Keratinocyte (primary cell): ENCODE data around the gene ABHD4. TPM values are rescaled to one million over a fixed set of nuclear protein-coding genes. Genes with fewer than 3 reads are reported as not detected.

ENCODE experiments used
- DNase-seq: peaks from one replicate; pipeline ENCODE4 v3.0.0-alpha.2; 2011; ENCODE audit warnings: low read depth, missing footprints, low spot score
- FAIRE-seq: peaks from 2 replicates; lab custom pipeline; 2011; peaks lifted over from hg19 to GRCh38; lab: Jason Lieb, UNC
- H2AFZ ChIP-seq: 2 replicates; pipeline ENCODE4 v1.6.0; 2012; ENCODE audit warnings: low read length, control low read depth, inconsistent platforms; ENCODE audit not compliant: control insufficient read depth
- H3K27ac ChIP-seq: 2 replicates; pipeline ENCODE4 v1.5.1; 2011; ENCODE audit warnings: low read length; ENCODE audit not compliant: control insufficient read depth, insufficient read depth
- H3K27me3 ChIP-seq: 3 replicates; pipeline ENCODE4 v1.6.0; 2011; ENCODE audit warnings: low read length; ENCODE audit not compliant: control insufficient read depth, insufficient read depth; ENCODE audit errors: extremely low read depth
- H3K36me3 ChIP-seq, 2 experiments: 2 replicates in 1 of 2; 3 replicates in 1 of 2; pipeline ENCODE4 v1.5.1; 2011; ENCODE audit warnings: low read length in 2 of 2, mild to moderate bottlenecking in 1 of 2; ENCODE audit not compliant: control insufficient read depth in 2 of 2, insufficient read depth in 2 of 2; ENCODE audit errors: extremely low read depth in 1 of 2
- H3K4me1 ChIP-seq: 3 replicates; pipeline ENCODE4 v1.5.1; 2011; ENCODE audit warnings: low read length; ENCODE audit not compliant: control insufficient read depth, insufficient read depth; ENCODE audit errors: extremely low read depth
- H3K4me2 ChIP-seq: 3 replicates; pipeline ENCODE4 v1.6.0; 2011; ENCODE audit warnings: low read depth, low read length; ENCODE audit not compliant: control insufficient read depth, insufficient read depth; ENCODE audit errors: extremely low read depth
- H3K4me3 ChIP-seq, 3 experiments: fragments of 200-600 bp in 1 of 3; sonication (generic) in 1 of 3; 2 replicates in 2 of 3; 3 replicates in 1 of 3; pipeline ENCODE4 v1.5.1; 2011 to 2016; ENCODE audit warnings: low read length in 3 of 3, mild to moderate bottlenecking in 3 of 3, control low read depth in 2 of 3, inconsistent platforms in 1 of 3, low read depth in 1 of 3, mixed read lengths in 1 of 3, mixed run types in 1 of 3, moderate library complexity in 1 of 3; ENCODE audit not compliant: control insufficient read depth in 2 of 3, insufficient read depth in 2 of 3; ENCODE audit errors: extremely low read depth in 1 of 3
- H3K79me2 ChIP-seq: 2 replicates; pipeline ENCODE4 v1.6.0; 2012; ENCODE audit warnings: low read length; ENCODE audit not compliant: control insufficient read depth, insufficient read depth
- H3K9ac ChIP-seq: 3 replicates; pipeline ENCODE4 v1.6.0; 2011; ENCODE audit warnings: low read length; ENCODE audit not compliant: control insufficient read depth, insufficient read depth; ENCODE audit errors: extremely low read depth
- H3K9me1 ChIP-seq: 3 replicates; pipeline ENCODE4 v1.6.0; 2011; ENCODE audit warnings: low read length; ENCODE audit not compliant: control insufficient read depth, insufficient read depth; ENCODE audit errors: extremely low read depth
- H3K9me3 ChIP-seq: 2 replicates; pipeline ENCODE4 v1.5.1; 2012; ENCODE audit warnings: low read depth, low read length; ENCODE audit not compliant: control insufficient read depth
- H4K20me1 ChIP-seq: 3 replicates; pipeline ENCODE4 v1.6.0; 2011; ENCODE audit warnings: low read length; ENCODE audit not compliant: control insufficient read depth, insufficient read depth; ENCODE audit errors: extremely low read depth
- CTCF ChIP-seq, 3 experiments: IDR thresholded peaks in 1 of 3; conservative IDR thresholded peaks in 1 of 3; optimal IDR thresholded peaks in 1 of 3; 2 replicates in 2 of 3; 3 replicates in 1 of 3; pipeline versions ENCODE3 to v1.5.1; 2011; ENCODE audit warnings: low read length in 3 of 3, mild to moderate bottlenecking in 3 of 3, moderate library complexity in 2 of 3, control low read depth in 1 of 3, inconsistent platforms in 1 of 3; ENCODE audit not compliant: insufficient read depth in 2 of 3; ENCODE audit errors: extremely low read depth in 1 of 3
- EZH2 ChIP-seq: IDR thresholded peaks from one replicate; pipeline ENCODE4 v1.6.1; 2012; ENCODE audit warnings: inconsistent platforms, mild to moderate bottlenecking, low read length, moderate library complexity
- dilution Hi-C: fragments of 300-500 bp; cut with MboI; formaldehyde crosslinking; loops from one replicate; pipeline ENCODE4 v1.7.0; 2020; ENCODE audit warnings: low sequenced_read_pairs; ENCODE audit not compliant: extremely low pct_ligation_motif_present
- polyA plus RNA-seq, 5 experiments: library from polyadenylated mRNA; depleted of rRNA in 3 of 5; stranded (reverse) in 3 of 5; stranded (forward) in 1 of 5; unstranded in 1 of 5; fragments of >200 nt; gene quantifications; 1 replicate in 1 of 5; 2 replicates in 3 of 5; 3 replicates in 1 of 5; pipeline versions ENCODE4 v1.2.1 to v1.2.3, GENCODE V29; 2011 to 2012; ENCODE audit warnings: missing spikeins in 2 of 5, low read depth in 1 of 5, low replicate concordance in 1 of 5

Gene ABHD4
- polyA plus RNA-seq, 1 donor (not counting 4 experiments of a cell fraction or from before 2014, with no cell fraction given): 17.7 TPM

- no peak for TF ChIP-seq EZH2
- TF ChIP-seq CTCF (optimal IDR thresholded peaks at IDR 0.05 in 1 of 3, IDR thresholded peaks at IDR 0.05 in 1 of 3, conservative IDR thresholded peaks at IDR 0.05 in 1 of 3; ENCODE audit: extremely low read depth in 1 of 3, insufficient read depth in 2 of 3, low read length in 3 of 3): no peak
- H3K4me2 ChIP-seq: no peak overlapping the region
- H3K9me1 ChIP-seq: no peaks in the 10 kb centered on the region
- no peaks in the 10 kb centered on the region for H3K27me3 ChIP-seq
- H3K9me3 ChIP-seq: no peaks in the 10 kb centered on the region
- no peak for FAIRE-seq
- DNase-seq: no peak
- dilution Hi-C loops: no loop called here
- H2AFZ ChIP-seq: no peak overlapping the region
- no peak overlapping the region for H3K27ac ChIP-seq
- H3K4me1 ChIP-seq: peaks cover 10% of the 10 kb centered on the region
- H3K79me2 ChIP-seq: no peaks in the 10 kb centered on the region
- no peak overlapping the region for H3K4me3 ChIP-seq
- no peak overlapping the region for H3K9ac ChIP-seq
- no peaks in the 10 kb centered on the region for H3K36me3 ChIP-seq
- no peaks in the 10 kb centered on the region for H4K20me1 ChIP-seq
Observed at GRCh38 chr14:22549981-22550673, 48.0 kb upstream of the ABHD4 start.

DNA sequence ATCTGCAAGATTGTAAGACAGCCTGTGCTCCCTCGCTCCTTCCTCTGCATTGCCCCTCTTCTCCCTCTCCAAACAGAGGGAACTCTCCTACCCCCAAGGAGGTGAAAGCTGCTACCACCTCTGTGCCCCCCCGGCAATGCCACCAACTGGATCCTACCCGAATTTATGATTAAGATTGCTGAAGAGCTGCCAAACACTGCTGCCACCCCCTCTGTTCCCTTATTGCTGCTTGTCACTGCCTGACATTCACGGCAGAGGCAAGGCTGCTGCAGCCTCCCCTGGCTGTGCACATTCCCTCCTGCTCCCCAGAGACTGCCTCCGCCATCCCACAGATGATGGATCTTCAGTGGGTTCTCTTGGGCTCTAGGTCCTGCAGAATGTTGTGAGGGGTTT is 46.5 kb upstream of the ABHD4 start:
- Histone ChIP-seq H3K9ac (no peak overlapping the region), H4K20me1 (no peaks in the 10 kb centered on the region), H3K9me1 (no peaks in the 10 kb centered on the region), H3K27ac (no peak overlapping the region), H3K4me3 (no peak overlapping the region), H3K9me3 (no peaks in the 10 kb centered on the region), H2AFZ (no peak overlapping the region), H3K36me3 (no peaks in the 10 kb centered on the region), H3K4me1 (peaks cover 19% of the 10 kb centered on the region), H3K27me3 (no peaks in the 10 kb centered on the region), H3K79me2 (no peaks in the 10 kb centered on the region), H3K4me2 (no peak overlapping the region)
- TF ChIP-seq EZH2 (no peak), CTCF (optimal IDR thresholded peaks at IDR 0.05 in 1 of 3, IDR thresholded peaks at IDR 0.05 in 1 of 3, conservative IDR thresholded peaks at IDR 0.05 in 1 of 3; ENCODE audit: extremely low read depth in 1 of 3, insufficient read depth in 2 of 3, low read length in 3 of 3) (no peak)
- DNase-seq (no peak), FAIRE-seq (no peak)
- dilution Hi-C loops: no loop called here
